Measurements from ENCODE around the gene ACER2. TPM values are rescaled to one million over a fixed set of nuclear protein-coding genes. Genes with fewer than 3 reads are reported as not detected.

The ACER2 gene
- total RNA-seq = 7.4 and 9.1 TPM in 2 replicates

GRCh38 chr9:19408693-19409400, at the start of gene ACER2:
TSS of gene ACER2 (plus strand) at chr9:19409009. CDS start at chr9:19409085, 76 bp downstream.

Other genes starting within 250 kb of the ACER2 start
- 33.9 and 36.1 TPM in 2 replicates for gene DENND4C, start 178.3 kb upstream of the ACER2 start, total RNA-seq
- gene RPS6, start 28.8 kb upstream of the ACER2 start, total RNA-seq = 1,224 and 1,460 TPM in 2 replicates